ENCODE measurements around the gene TCF7.
A peak's percentile ranks its signal among the peaks of the same experiment; 100 is the strongest.

The TCF7 gene

GRCh38 chr5:134139377-134139851, 24.9 kb downstream of the TCF7 start:
- Histone ChIP-seq H3K27me3 (ENCODE audit: insufficient read depth, poor library complexity, severe bottlenecking) (no peaks in the 10 kb centered on the region), H3K27ac (replicated peaks) (no peak overlapping the region), H3K4me3 (replicated peaks; ENCODE audit: insufficient read depth, low read length) (no peak overlapping the region)
- DNase-seq (ENCODE audit: low read depth in 1 of 2, low spot score in 1 of 2), result no peak
- TF ChIP-seq CTCF (IDR thresholded peaks at IDR 0.05; ENCODE audit: insufficient read depth, low read length), result no peak
- TF ChIP-seq REST (IDR thresholded peaks at IDR 0.05; ENCODE audit: insufficient replicate concordance, low read depth), result no peak
- TF ChIP-seq SPI1 (IDR thresholded peaks at IDR 0.05; ENCODE audit: borderline replicate concordance, low read depth), result no peak
- no peak for TF ChIP-seq GABPA (IDR thresholded peaks at IDR 0.05; ENCODE audit: low read depth)
- no peak for TF ChIP-seq POLR2AphosphoS5 (IDR thresholded peaks at IDR 0.05; ENCODE audit: low read depth)

GRCh38 chr5:134139891-134140469, 25.5 kb downstream of the TCF7 start:
- no peak overlapping the region for H3K27ac ChIP-seq (replicated peaks)
- H3K4me3 ChIP-seq (replicated peaks; ENCODE audit: insufficient read depth, low read length), result no peak overlapping the region
- no peaks in the 10 kb centered on the region for H3K27me3 ChIP-seq (ENCODE audit: insufficient read depth, poor library complexity, severe bottlenecking)
- no peak for DNase-seq (ENCODE audit: low read depth in 1 of 2, low spot score in 1 of 2)
- TF ChIP-seq SPI1 (IDR thresholded peaks at IDR 0.05; ENCODE audit: borderline replicate concordance, low read depth) (no peak), CTCF (IDR thresholded peaks at IDR 0.05; ENCODE audit: insufficient read depth, low read length) (no peak), REST (IDR thresholded peaks at IDR 0.05; ENCODE audit: insufficient replicate concordance, low read depth) (no peak), POLR2AphosphoS5 (IDR thresholded peaks at IDR 0.05; ENCODE audit: low read depth) (no peak), GABPA (IDR thresholded peaks at IDR 0.05; ENCODE audit: low read depth) (no peak)

DNA sequence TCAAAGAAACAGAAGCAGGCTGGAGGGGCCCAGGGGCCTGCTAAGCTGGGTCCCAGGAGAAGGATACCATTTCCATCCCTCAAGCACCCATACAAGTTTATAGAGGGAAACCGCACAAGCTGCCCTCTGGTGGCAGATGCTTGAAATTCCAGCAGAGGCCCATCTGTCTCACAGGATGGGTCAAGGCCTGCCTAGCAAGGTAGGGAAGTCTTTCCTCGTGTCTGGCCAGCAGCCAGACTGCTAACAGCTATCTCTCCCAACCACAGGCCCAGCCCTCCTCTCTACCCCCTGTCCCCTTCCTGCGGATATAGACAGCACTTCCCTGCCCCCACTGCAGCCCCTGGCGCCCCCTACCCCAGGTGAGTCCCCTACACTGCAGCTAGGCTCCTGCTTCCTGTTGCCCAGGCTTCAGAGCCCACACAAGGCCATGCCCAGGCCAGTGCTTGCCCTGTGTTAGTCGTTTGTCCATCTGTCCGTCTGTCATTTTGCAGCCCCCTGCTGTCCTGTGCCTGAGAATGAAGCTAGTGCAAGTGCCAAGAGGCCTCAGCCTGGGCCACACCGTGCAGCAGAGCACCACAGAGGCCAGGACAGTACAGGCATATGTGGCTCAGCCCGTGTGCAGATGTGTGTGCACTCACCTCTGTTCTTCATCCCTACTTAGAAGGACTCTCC, 26.2 kb downstream of the TCF7 start:
- Histone ChIP-seq H3K4me3 (replicated peaks; ENCODE audit: insufficient read depth, low read length) (no peak overlapping the region), H3K27me3 (ENCODE audit: insufficient read depth, poor library complexity, severe bottlenecking) (no peaks in the 10 kb centered on the region), H3K27ac (replicated peaks) (no peak overlapping the region)
- DNase-seq (ENCODE audit: low read depth in 1 of 2, low spot score in 1 of 2), result peak; percentile 16 to 67
- TF ChIP-seq CTCF (IDR thresholded peaks at IDR 0.05; ENCODE audit: insufficient read depth, low read length), result peak; percentile 35
- peak; percentile 19; the same call in 1 of the 2 replicates for TF ChIP-seq SPI1 (IDR thresholded peaks at IDR 0.05; ENCODE audit: borderline replicate concordance, low read depth)
- no peak for TF ChIP-seq GABPA (IDR thresholded peaks at IDR 0.05; ENCODE audit: low read depth)
- no peak for TF ChIP-seq POLR2AphosphoS5 (IDR thresholded peaks at IDR 0.05; ENCODE audit: low read depth)
- no peak for TF ChIP-seq REST (IDR thresholded peaks at IDR 0.05; ENCODE audit: insufficient replicate concordance, low read depth)

Data from HL-60 (cell line).